HG02588 (cell line): ENCODE measurements around the gene VAV1.

Experiments used
- ATAC-seq: cut with Tn5 transposase; IDR thresholded peaks from one replicate; pipeline ENCODE4 v1.9.1; 2021; ENCODE audit warnings: mild to moderate bottlenecking, moderate library complexity; ENCODE audit not compliant: unreplicated experiment

VAV1 gene, protein sequence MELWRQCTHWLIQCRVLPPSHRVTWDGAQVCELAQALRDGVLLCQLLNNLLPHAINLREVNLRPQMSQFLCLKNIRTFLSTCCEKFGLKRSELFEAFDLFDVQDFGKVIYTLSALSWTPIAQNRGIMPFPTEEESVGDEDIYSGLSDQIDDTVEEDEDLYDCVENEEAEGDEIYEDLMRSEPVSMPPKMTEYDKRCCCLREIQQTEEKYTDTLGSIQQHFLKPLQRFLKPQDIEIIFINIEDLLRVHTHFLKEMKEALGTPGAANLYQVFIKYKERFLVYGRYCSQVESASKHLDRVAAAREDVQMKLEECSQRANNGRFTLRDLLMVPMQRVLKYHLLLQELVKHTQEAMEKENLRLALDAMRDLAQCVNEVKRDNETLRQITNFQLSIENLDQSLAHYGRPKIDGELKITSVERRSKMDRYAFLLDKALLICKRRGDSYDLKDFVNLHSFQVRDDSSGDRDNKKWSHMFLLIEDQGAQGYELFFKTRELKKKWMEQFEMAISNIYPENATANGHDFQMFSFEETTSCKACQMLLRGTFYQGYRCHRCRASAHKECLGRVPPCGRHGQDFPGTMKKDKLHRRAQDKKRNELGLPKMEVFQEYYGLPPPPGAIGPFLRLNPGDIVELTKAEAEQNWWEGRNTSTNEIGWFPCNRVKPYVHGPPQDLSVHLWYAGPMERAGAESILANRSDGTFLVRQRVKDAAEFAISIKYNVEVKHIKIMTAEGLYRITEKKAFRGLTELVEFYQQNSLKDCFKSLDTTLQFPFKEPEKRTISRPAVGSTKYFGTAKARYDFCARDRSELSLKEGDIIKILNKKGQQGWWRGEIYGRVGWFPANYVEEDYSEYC

DNA sequence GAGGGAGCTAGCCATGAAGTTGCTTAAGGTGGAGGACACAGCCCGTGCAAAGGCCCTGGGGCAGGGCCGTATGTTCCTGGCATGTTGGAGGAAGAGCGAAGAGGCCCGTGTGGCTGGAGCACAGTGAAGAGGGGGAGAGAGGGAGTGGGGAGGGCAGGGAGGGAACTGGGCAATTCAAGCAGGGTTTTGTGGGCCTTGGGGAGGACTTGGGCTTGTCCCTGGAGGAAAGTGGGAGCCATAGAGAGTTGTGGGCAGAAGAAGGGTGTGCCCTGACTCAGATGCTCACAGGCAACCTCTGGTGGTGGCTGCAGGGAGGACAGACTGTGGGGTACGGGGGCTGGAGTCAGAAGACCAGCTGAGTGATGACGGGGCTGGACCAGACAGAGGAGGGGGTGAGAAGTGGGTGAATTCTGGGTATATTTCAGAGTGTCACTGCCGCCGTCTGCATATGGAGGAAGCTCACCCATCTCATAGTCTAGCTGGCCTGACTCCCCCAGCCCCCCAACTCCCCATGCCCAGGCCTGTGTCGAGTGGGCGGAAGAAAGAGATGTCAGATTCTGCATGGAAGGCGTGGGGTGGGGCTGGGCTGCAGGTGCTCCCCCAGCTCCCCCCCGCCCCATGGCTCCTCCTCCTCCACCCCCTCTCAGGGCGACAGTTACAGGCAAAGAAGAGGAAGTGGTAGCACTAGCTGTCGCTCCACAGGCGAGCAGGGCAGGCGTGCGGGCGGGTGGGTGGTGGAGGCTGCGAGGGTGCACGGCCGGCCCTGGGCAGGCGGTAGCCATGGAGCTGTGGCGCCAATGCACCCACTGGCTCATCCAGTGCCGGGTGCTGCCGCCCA lies at the start of gene VAV1:
VAV1 (plus strand) TSS at position 681 of the 838 bp plus-strand sequence; CDS start at position 781, 100 bp downstream.
- no peak for ATAC-seq

DNA sequence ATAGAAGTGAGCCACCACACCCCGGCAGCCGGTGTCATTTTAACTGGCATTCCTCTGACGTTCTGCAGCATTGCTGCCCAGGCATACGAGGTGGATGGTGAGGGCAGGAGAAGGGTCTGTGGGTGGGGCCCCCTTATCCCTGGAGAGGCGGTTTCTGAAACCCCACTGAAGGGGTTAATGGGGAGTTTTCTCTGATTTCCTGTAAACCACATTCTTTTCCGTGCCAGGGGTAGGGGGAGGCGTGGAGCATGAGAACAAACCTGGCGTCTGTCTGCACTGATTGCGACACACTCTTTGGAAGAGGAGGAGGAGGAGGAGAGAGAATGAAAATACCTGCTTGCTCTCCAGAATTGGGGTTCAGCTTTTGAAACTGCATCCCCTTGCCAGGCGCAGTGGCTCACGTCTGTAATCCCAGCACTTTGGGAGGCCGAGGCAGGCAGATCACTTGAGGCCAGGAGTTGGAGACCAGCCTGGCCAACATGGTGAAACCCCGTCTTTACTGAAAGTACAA lies 49.3 kb upstream of the VAV1 start:
- ATAC-seq: no peak

DNA sequence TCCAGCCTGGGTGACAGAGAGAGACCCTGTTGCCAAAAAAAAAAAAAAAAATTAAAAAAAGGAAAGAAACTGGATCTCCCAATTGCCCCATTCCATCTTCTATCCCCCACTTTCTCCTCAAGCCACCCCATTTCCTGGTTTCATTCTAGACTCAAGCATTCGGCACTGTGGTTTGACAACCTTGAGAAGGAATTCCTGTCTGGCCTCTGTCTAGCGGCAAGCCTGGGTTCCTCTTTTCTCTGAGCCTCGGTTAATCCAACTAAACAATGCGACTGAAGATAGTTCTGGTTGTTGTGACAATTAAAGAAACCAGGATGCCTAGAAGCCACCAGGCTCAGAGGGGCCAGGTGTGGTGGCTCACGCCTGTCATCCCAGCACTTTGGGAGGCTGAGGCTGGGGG lies 48.8 kb upstream of the VAV1 start:
- no peak for ATAC-seq

- no peak for ATAC-seq
Observed at GRCh38 chr19:6724631-6725492, 47.6 kb upstream of the VAV1 start.

GRCh38 chr19:6725513-6726231 lies 46.8 kb upstream of the VAV1 start:
- no peak for ATAC-seq

DNA sequence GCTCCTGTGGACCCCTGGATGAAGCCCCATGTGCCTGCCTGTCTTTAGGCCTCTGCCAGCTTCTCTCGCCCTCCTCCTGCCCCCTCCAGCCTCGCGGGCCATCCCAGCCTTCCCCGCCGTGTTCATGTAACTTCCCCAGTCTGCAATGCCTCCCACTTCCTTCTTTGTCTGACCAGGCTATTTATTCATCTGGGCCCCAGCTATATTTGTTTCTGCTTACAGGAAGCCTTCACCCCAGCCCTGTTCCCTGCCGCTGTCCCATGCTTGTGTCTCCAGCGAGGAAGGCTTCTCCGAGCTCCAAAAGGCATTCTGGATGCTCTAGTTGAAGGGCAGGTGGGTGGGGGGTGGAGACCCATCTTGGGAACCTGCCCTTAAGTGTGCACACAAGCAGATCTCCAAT lies 44.2 kb upstream of the VAV1 start:
- ATAC-seq: no peak

GRCh38 chr19:6729573-6730152 lies 42.8 kb upstream of the VAV1 start:
- ATAC-seq: no peak

DNA sequence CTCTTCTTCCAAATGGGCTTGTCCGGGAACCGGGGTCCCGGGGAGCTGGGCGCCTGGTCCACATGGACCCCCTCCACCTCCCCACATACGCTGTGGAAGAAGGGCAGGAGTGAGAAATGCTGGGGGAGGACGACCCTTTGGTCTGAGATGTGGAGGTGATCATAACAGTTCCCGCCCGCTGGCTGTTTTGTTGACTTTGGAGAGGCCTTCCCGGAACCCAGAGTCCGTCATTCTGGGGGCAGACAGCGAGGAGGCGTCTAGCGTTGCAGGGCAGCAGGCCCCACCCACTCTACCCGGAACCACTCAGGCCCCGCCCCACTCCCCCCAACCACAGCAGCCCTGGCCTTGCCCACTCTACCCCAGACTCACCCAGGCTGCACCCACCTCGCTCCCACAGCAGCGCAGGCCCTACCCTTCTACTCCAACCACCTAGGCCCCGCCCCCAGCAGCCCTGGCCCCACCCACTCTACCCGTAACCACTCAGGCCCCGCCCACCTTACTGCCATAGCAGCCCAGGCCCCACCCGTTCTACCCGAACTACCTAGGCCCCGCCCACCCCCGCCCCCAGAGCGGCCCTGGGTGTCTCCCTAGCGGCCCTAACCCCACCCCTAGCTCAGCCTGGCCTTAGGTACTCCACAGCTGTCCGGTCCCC lies 42.2 kb upstream of the VAV1 start:
- no peak for ATAC-seq

GRCh38 chr19:6730941-6731670 lies 41.4 kb upstream of the VAV1 start:
- ATAC-seq: no peak

GRCh38 chr19:6731822-6732221 lies 40.7 kb upstream of the VAV1 start:
- ATAC-seq: no peak

GRCh38 chr19:6732803-6733337 lies 39.6 kb upstream of the VAV1 start:
- no peak for ATAC-seq

DNA sequence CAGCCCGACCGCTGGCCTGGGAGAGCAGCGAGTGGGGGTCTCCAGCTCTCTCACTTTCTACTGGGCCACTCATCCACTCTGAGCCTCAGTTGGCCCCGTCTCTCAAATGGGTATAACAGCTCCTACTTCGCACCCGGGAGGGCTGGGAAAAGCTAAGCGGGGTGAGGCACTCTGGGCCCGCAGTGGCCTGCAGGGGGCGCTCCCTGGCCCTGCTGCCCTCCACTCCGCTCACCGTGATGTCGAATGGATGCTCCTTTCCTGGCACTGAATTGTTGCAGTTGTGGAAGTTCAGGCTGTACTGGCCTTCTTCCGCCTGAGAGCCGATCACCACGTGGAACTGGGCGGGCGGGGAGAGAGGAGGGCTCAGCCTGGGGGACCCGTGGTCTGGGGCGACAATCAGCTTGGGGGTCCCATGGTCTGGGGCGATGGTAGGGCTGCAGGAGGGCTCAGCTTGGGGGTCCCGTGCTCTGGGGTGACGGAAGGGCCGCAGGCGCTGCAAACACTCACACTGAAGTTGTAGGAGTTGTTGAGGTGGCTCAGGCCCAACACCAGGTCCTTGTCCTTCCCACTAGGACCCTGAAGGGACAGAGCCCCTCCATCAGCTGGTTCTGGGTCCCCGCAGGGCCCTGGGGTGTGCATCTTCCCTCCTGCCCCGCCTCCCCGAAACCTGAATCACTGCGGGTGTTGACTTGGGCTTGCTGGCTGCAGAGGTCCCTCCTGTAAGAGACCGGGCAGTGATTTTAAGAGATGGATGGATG lies 39.0 kb upstream of the VAV1 start:
- ATAC-seq: no peak

DNA sequence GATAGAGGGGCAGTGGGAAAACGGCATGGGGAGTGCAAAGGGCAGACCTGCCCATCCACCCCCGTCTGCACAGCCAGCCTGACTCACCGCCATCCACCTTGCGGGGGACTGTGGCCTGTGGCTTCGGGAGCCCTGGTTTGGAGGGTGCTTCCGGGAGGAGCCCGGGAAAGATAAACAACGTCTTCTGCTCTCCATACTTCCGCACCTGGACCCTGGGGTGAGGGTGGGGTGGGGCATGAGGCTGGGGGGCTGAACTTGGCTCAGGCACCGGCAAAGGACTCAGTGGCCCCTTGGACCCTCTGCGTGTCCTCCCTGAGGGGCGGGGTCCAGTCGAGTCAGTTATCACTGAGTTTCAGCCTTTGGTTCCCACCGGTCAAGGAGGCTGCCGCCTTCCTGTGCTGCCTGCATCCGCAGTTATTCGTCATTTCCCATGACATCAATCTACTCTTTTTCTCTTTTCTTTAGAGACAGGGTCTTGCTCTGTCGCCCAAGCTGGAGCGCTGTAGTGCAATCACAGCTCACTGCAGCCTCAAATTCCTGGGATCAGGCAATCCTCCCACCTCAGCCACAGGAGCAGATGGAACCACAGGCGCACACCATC lies 38.3 kb upstream of the VAV1 start:
- no peak for ATAC-seq

DNA sequence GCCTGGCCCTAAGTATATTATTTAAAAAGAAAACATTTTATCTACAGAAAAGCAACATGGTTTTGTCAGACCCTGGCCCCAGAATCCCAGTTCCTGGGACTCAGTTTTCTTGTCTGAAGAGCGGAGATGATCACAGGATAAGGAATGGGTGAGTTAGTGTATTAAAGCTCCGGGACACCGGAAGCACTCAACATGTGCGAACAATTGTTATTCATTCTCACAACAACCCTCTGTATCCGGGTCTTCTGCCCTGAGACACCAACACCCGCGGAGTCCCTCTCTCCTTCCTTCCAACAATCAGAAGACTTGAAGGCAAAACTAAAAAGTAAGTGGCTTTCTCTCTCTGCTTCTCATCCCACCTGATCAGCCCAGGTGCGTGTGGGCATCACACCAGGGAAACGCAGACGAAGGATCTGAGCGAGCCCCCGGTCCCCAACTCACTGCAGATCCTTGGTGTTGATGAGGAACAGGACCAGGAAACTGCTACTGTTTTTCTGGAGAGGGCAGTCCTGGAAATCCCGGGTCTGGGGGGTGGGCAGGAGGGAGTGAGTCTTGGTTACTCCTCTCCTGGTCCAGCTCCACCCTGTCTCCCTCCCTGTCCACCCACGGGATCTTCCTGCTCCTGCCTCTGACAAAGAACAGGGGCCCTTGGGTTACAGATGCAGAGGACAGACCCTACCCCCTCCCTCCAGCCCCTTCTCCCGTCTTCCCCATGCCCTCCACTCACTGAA lies 37.2 kb upstream of the VAV1 start:
- ATAC-seq: no peak

- ATAC-seq: no peak
Observed at GRCh38 chr19:6736169-6736916, 36.2 kb upstream of the VAV1 start.
